ENCODE results near the gene TFF3. TPM values are rescaled to one million over a fixed set of nuclear protein-coding genes. Genes with fewer than 3 reads are reported as not detected.

The TFF3 gene
- total RNA-seq, 2 experiments from 2014 or later: not detected

GRCh38 chr21:42332557-42333317, 17.5 kb upstream of the TFF3 start:
- POLR2A ChIA-PET: no interaction called here
- no peak overlapping the region for H3K27ac Mint-ChIP-seq
- peaks cover 6% of the 10 kb centered on the region for H3K36me3 Mint-ChIP-seq
- no peak overlapping the region for H3K4me3 Mint-ChIP-seq
- H3K27me3 Mint-ChIP-seq: peaks cover 11% of the 10 kb centered on the region
- peaks cover 4% of the 10 kb centered on the region for H3K4me1 Mint-ChIP-seq (ENCODE audit: low read depth)
- CTCF ChIA-PET: no interaction called here
- peaks cover 17% of the 10 kb centered on the region for H3K9me3 Mint-ChIP-seq
- DNase-seq: no peak
- intact Hi-C loops (cut with micrococcal nuclease): no loop called here

- H3K9me3 Mint-ChIP-seq: peaks cover 17% of the 10 kb centered on the region
- ChIA-PET POLR2A (no interaction called here), CTCF (no interaction called here)
- intact Hi-C loops (cut with micrococcal nuclease): no loop called here
- peaks cover 6% of the 10 kb centered on the region for H3K36me3 Mint-ChIP-seq
- H3K27me3 Mint-ChIP-seq: peaks cover 7% of the 10 kb centered on the region
- H3K27ac Mint-ChIP-seq: no peak overlapping the region
- no peak overlapping the region for H3K4me3 Mint-ChIP-seq
- no peaks in the 10 kb centered on the region for H3K4me1 Mint-ChIP-seq (ENCODE audit: low read depth)
- no peak for DNase-seq
Measured at GRCh38 chr21:42331660-42332059, 16.5 kb upstream of the TFF3 start.

GRCh38 chr21:42330380-42331371, 15.5 kb upstream of the TFF3 start:
- H3K27me3 Mint-ChIP-seq: peaks cover 7% of the 10 kb centered on the region
- POLR2A ChIA-PET: no interaction called here
- H3K4me1 Mint-ChIP-seq (ENCODE audit: low read depth): no peaks in the 10 kb centered on the region
- peaks cover 6% of the 10 kb centered on the region for H3K36me3 Mint-ChIP-seq
- H3K27ac Mint-ChIP-seq: no peak overlapping the region
- H3K4me3 Mint-ChIP-seq: no peak overlapping the region
- intact Hi-C loops (cut with micrococcal nuclease): no loop called here
- H3K9me3 Mint-ChIP-seq: peaks cover 17% of the 10 kb centered on the region
- no peak for DNase-seq
- CTCF ChIA-PET: no interaction called here

GRCh38 chr21:42324896-42325295, 9.7 kb upstream of the TFF3 start:
- CTCF ChIA-PET: interaction anchor here (1.0 kb wide), 1 partner anchor 67 kb away, joined by 3 read pairs; no protein-coding TSS in a partner anchor
- POLR2A ChIA-PET: no interaction called here
- Mint-ChIP-seq H3K4me1 (ENCODE audit: low read depth) (no peaks in the 10 kb centered on the region), H3K27me3 (peaks cover 4% of the 10 kb centered on the region), H3K9me3 (no peaks in the 10 kb centered on the region), H3K4me3 (no peak overlapping the region), H3K27ac (no peak overlapping the region), H3K36me3 (no peaks in the 10 kb centered on the region)
- no peak for DNase-seq
- intact Hi-C loops (cut with micrococcal nuclease): no loop called here

- ChIA-PET POLR2A (no interaction called here), CTCF (interaction anchor here (2.2 kb wide), 1 partner anchor 11 kb away, joined by 9 read pairs; no protein-coding TSS in a partner anchor)
- peaks cover 4% of the 10 kb centered on the region for H3K27me3 Mint-ChIP-seq
- no peaks in the 10 kb centered on the region for H3K9me3 Mint-ChIP-seq
- intact Hi-C loops (cut with micrococcal nuclease): no loop called here
- H3K36me3 Mint-ChIP-seq: no peaks in the 10 kb centered on the region
- DNase-seq: no peak
- H3K27ac Mint-ChIP-seq: no peak overlapping the region
- H3K4me1 Mint-ChIP-seq (ENCODE audit: low read depth): peaks cover 5% of the 10 kb centered on the region
- no peak overlapping the region for H3K4me3 Mint-ChIP-seq
Measured at GRCh38 chr21:42321845-42322244, 6.6 kb upstream of the TFF3 start.

- ChIA-PET POLR2A (no interaction called here), CTCF (no interaction called here)
- no peak for DNase-seq
- peaks cover 5% of the 10 kb centered on the region for H3K4me1 Mint-ChIP-seq (ENCODE audit: low read depth)
- H3K9me3 Mint-ChIP-seq: no peaks in the 10 kb centered on the region
- H3K4me3 Mint-ChIP-seq: no peak overlapping the region
- no peaks in the 10 kb centered on the region for H3K36me3 Mint-ChIP-seq
- H3K27me3 Mint-ChIP-seq: peaks cover 4% of the 10 kb centered on the region
- no peak overlapping the region for H3K27ac Mint-ChIP-seq
- intact Hi-C loops (cut with micrococcal nuclease): no loop called here
Measured at GRCh38 chr21:42321231-42321630, 6.0 kb upstream of the TFF3 start.

GRCh38 chr21:42320791-42321190, 5.6 kb upstream of the TFF3 start:
- H3K27me3 Mint-ChIP-seq: peaks cover 4% of the 10 kb centered on the region
- DNase-seq: no peak
- intact Hi-C loops (cut with micrococcal nuclease): no loop called here
- no peak overlapping the region for H3K27ac Mint-ChIP-seq
- H3K4me1 Mint-ChIP-seq (ENCODE audit: low read depth): peaks cover 5% of the 10 kb centered on the region
- POLR2A ChIA-PET: no interaction called here
- CTCF ChIA-PET: no interaction called here
- H3K36me3 Mint-ChIP-seq: no peaks in the 10 kb centered on the region
- no peak overlapping the region for H3K4me3 Mint-ChIP-seq
- no peaks in the 10 kb centered on the region for H3K9me3 Mint-ChIP-seq

- Mint-ChIP-seq H3K4me1 (ENCODE audit: low read depth) (peaks cover 5% of the 10 kb centered on the region), H3K36me3 (no peaks in the 10 kb centered on the region), H3K9me3 (no peaks in the 10 kb centered on the region)
Measured at GRCh38 chr21:42319851-42320572, 4.8 kb upstream of the TFF3 start.

GRCh38 chr21:42319376-42319775, 4.2 kb upstream of the TFF3 start:
- POLR2A ChIA-PET: no interaction called here
- peaks cover 5% of the 10 kb centered on the region for H3K4me1 Mint-ChIP-seq (ENCODE audit: low read depth)
- no peaks in the 10 kb centered on the region for H3K9me3 Mint-ChIP-seq
- H3K27ac Mint-ChIP-seq: no peak overlapping the region
- intact Hi-C loops (cut with micrococcal nuclease): no loop called here
- H3K36me3 Mint-ChIP-seq: no peaks in the 10 kb centered on the region
- CTCF ChIA-PET: interaction anchor here (1.9 kb wide), 1 partner anchor 9 kb away, joined by 8 read pairs; no protein-coding TSS in a partner anchor
- no peak for DNase-seq
- H3K4me3 Mint-ChIP-seq: no peak overlapping the region
- peaks cover 3% of the 10 kb centered on the region for H3K27me3 Mint-ChIP-seq

More at GRCh38 chr21:42319851-42320572, 4.8 kb upstream of the TFF3 start:
- DNase-seq: no peak
- intact Hi-C loops (cut with micrococcal nuclease): no loop called here
- H3K27ac Mint-ChIP-seq: no peak overlapping the region
- ChIA-PET POLR2A (no interaction called here), CTCF (interaction anchor here (1.9 kb wide), 1 partner anchor 10 kb away, joined by 8 read pairs; no protein-coding TSS in a partner anchor)
- H3K4me3 Mint-ChIP-seq: no peak overlapping the region
- H3K27me3 Mint-ChIP-seq: peaks cover 4% of the 10 kb centered on the region

GRCh38 chr21:42317826-42318746, 2.9 kb upstream of the TFF3 start:
- Mint-ChIP-seq H3K4me1 (ENCODE audit: low read depth) (peaks cover 5% of the 10 kb centered on the region), H3K9me3 (no peaks in the 10 kb centered on the region), H3K27ac (no peak overlapping the region), H3K36me3 (no peaks in the 10 kb centered on the region), H3K27me3 (no peaks in the 10 kb centered on the region), H3K4me3 (no peak overlapping the region)
- POLR2A ChIA-PET: no interaction called here
- intact Hi-C loops (cut with micrococcal nuclease): no loop called here
- no peak for DNase-seq
- CTCF ChIA-PET: interaction anchor here (0.6 to 1.9 kb wide), 4 partner anchors 8 to 150 kb away, joined by 3 to 8 read pairs (median 4); no protein-coding TSS in a partner anchor

- intact Hi-C loops (cut with micrococcal nuclease): no loop called here
- no peaks in the 10 kb centered on the region for H3K9me3 Mint-ChIP-seq
- POLR2A ChIA-PET: interaction anchor here (0.6 kb wide), 1 partner anchor 181 kb away, joined by 4 read pairs; no protein-coding TSS in a partner anchor
Measured at GRCh38 chr21:42317341-42317741, 2.1 kb upstream of the TFF3 start.

More at GRCh38 chr21:42317341-42317741, 2.1 kb upstream of the TFF3 start:
- H3K27me3 Mint-ChIP-seq: no peaks in the 10 kb centered on the region
- H3K4me3 Mint-ChIP-seq: no peak overlapping the region
- H3K4me1 Mint-ChIP-seq (ENCODE audit: low read depth): peaks cover 5% of the 10 kb centered on the region
- DNase-seq: no peak
- no peaks in the 10 kb centered on the region for H3K36me3 Mint-ChIP-seq
- H3K27ac Mint-ChIP-seq: no peak overlapping the region
- CTCF ChIA-PET: no interaction called here
